GM23338 (cell line): ENCODE data around the gene KIAA1328. TPM values are rescaled to one million over a fixed set of nuclear protein-coding genes. Genes with fewer than 3 reads are reported as not detected.

Experiments used
- ATAC-seq: fragments of 200-7000 bp; cut with Tn5 transposase; 3 replicates; pipeline ENCODE4 v1.9.1; 2020
- DNase-seq: peaks from one replicate; pipeline ENCODE4 v3.0.0-alpha.2; 2015; ENCODE audit warnings: low spot score
- H2AFZ ChIP-seq: fragments of 200-600 bp; sonication (generic); 2 replicates; pipeline ENCODE4 v1.8.0; 2016; ENCODE audit warnings: antibody characterized with exemption, mild to moderate bottlenecking, moderate library complexity
- H3F3A ChIP-seq: fragments of 200-600 bp; sonication (generic); replicated peaks from 2 replicates; pipeline ENCODE4 v1.8.0; 2017; ENCODE audit warnings: antibody characterized with exemption, mixed run types, low read depth
- H3K27ac ChIP-seq: fragments of 200-600 bp; sonication (generic); 2 replicates; pipeline ENCODE4 v1.6.1; 2016; ENCODE audit warnings: low read depth
- H3K27me3 ChIP-seq: fragments of 200-600 bp; sonication (generic); 2 replicates; pipeline ENCODE4 v1.8.0; 2016; ENCODE audit warnings: mild to moderate bottlenecking, mixed run types, moderate library complexity; ENCODE audit not compliant: insufficient read depth
- H3K36me3 ChIP-seq: fragments of 200-600 bp; sonication (generic); 2 replicates; pipeline ENCODE4 v1.8.0; 2016; ENCODE audit warnings: mild to moderate bottlenecking; ENCODE audit not compliant: insufficient read depth
- H3K4me1 ChIP-seq: fragments of 200-600 bp; sonication (generic); 2 replicates; pipeline ENCODE4 v1.8.0; 2016; ENCODE audit warnings: mild to moderate bottlenecking, moderate library complexity; ENCODE audit not compliant: insufficient read depth
- H3K4me2 ChIP-seq: fragments of 200-600 bp; sonication (generic); 2 replicates; pipeline ENCODE4 v1.7.1; 2017; ENCODE audit warnings: mixed run types
- H3K4me3 ChIP-seq: fragments of 200-600 bp; sonication (generic); 2 replicates; pipeline ENCODE4 v1.6.1; 2016; ENCODE audit warnings: mixed run types
- H3K79me2 ChIP-seq: fragments of 200-600 bp; sonication (generic); replicated peaks from 2 replicates; pipeline ENCODE4 v1.8.0; 2017; ENCODE audit warnings: mild to moderate bottlenecking; ENCODE audit not compliant: insufficient read depth
- H3K9me2 ChIP-seq: fragments of 200-600 bp; sonication (generic); 2 replicates; pipeline ENCODE4 v1.8.0; 2017; ENCODE audit not compliant: insufficient read depth
- H4K20me1 ChIP-seq: fragments of 200-600 bp; sonication (generic); replicated peaks from 2 replicates; pipeline ENCODE4 v1.8.0; 2017; ENCODE audit warnings: mild to moderate bottlenecking; ENCODE audit not compliant: insufficient read depth
- H3K27ac Mint-ChIP-seq: 2 replicates; pipeline ENCODE4 v1.8.0; 2020; ENCODE audit warnings: inconsistent platforms, mild to moderate bottlenecking, moderate library complexity, mixed read lengths
- H3K27me3 Mint-ChIP-seq: 3 replicates; pipeline ENCODE4 v1.8.0; 2022; ENCODE audit warnings: low read depth, mild to moderate bottlenecking, moderate library complexity, mixed read lengths, inconsistent platforms; ENCODE audit not compliant: insufficient read depth, poor library complexity
- H3K36me3 Mint-ChIP-seq: 3 replicates; pipeline ENCODE4 v1.8.0; 2021; ENCODE audit warnings: low read depth, mild to moderate bottlenecking, inconsistent platforms, moderate library complexity, mixed read lengths
- H3K4me1 Mint-ChIP-seq: 3 replicates; pipeline ENCODE4 v1.8.0; 2020; ENCODE audit warnings: mild to moderate bottlenecking, inconsistent platforms, mixed read lengths
- H3K4me3 Mint-ChIP-seq: 3 replicates; pipeline ENCODE4 v1.8.0; 2021; ENCODE audit warnings: moderate library complexity, mild to moderate bottlenecking, inconsistent platforms, mixed read lengths
- H3K9me3 Mint-ChIP-seq: 3 replicates; pipeline ENCODE4 v1.8.0; 2020; ENCODE audit warnings: moderate library complexity, mild to moderate bottlenecking, inconsistent platforms, mixed read lengths
- CREB1 ChIP-seq: fragments of 250-450 bp; sonication (Bioruptor Pico); IDR thresholded peaks from 2 replicates; pipeline ENCODE4 v1.5.0; 2020; ENCODE audit warnings: low read depth, mild to moderate bottlenecking, moderate library complexity
- CTCF ChIP-seq, 2 experiments: fragments of 200-600 bp in 1 of 2; sonication (generic) in 1 of 2; conservative IDR thresholded peaks; 2 replicates each; pipeline versions ENCODE4 v1.5.1 to v1.6.1; 2016 to 2017; ENCODE audit warnings: antibody characterized with exemption in 2 of 2, low read depth in 2 of 2, mild to moderate bottlenecking in 2 of 2, moderate library complexity in 1 of 2
- ETS1 ChIP-seq: IDR thresholded peaks from 2 replicates; pipeline ENCODE4 v1.6.1; 2016; ENCODE audit warnings: antibody characterized with exemption
- EZH2 ChIP-seq: fragments of 200-600 bp; sonication (generic); IDR thresholded peaks from one replicate; pipeline ENCODE4 v1.8.0; 2017; ENCODE audit warnings: antibody characterized with exemption, mild to moderate bottlenecking, low read depth; ENCODE audit not compliant: unreplicated experiment
- EZH2phosphoT487 ChIP-seq: fragments of 200-600 bp; sonication (generic); IDR thresholded peaks from one replicate; pipeline ENCODE4 v1.8.1; 2018; ENCODE audit warnings: antibody characterized with exemption; ENCODE audit not compliant: unreplicated experiment
- NANOG ChIP-seq: IDR thresholded peaks from 2 replicates; pipeline ENCODE4 v1.6.1; 2016; ENCODE audit warnings: antibody characterized with exemption, borderline replicate concordance
- POLR2AphosphoS5 ChIP-seq: IDR thresholded peaks from 2 replicates; pipeline ENCODE4 v1.6.1; 2016; ENCODE audit warnings: antibody characterized with exemption, low read depth
- REST ChIP-seq: IDR thresholded peaks from one replicate; pipeline ENCODE4 v1.6.1; 2018; ENCODE audit warnings: antibody characterized with exemption; ENCODE audit not compliant: unreplicated experiment
- STAT1 ChIP-seq: IDR thresholded peaks from one replicate; pipeline ENCODE4 v1.6.1; 2016; ENCODE audit warnings: antibody characterized with exemption; ENCODE audit not compliant: unreplicated experiment
- ZNF114 ChIP-seq: fragments of 250-450 bp; sonication (Bioruptor Pico); IDR thresholded peaks from 2 replicates; pipeline ENCODE4 v1.5.0; 2020; ENCODE audit warnings: mild to moderate bottlenecking, moderate library complexity
- ZNF331 ChIP-seq: fragments of 250-450 bp; sonication (Bioruptor Pico); IDR thresholded peaks from 2 replicates; pipeline ENCODE4 v1.5.0; 2020; ENCODE audit warnings: low read depth, mild to moderate bottlenecking, moderate library complexity
- polyA plus RNA-seq: library from polyadenylated mRNA; unstranded; fragments of >200 nt; fragmentation: Nextera tagmentation; extraction: Ambion mirVana; gene quantifications from 2 replicates; pipeline ENCODE4 v1.2.1, GENCODE V29; 2016
- total RNA-seq: library from RNA; depleted of rRNA; stranded (reverse); fragments of >200 nt; shearing (Covaris generic); gene quantifications from 2 replicates; pipeline ENCODE4 v1.2.3, GENCODE V29; 2014

KIAA1328 gene
- total and polyA plus RNA-seq, 2 experiments from 2014 or later, result 5.2 to 8.4 TPM

- Histone ChIP-seq H3K4me3 (no peak overlapping the region), H3K9me2 (no peaks in the 10 kb centered on the region), H3K27ac (no peak overlapping the region), H3K27me3 (no peaks in the 10 kb centered on the region), H3K4me2 (no peak overlapping the region), H3K79me2 (no peaks in the 10 kb centered on the region), H3K4me1 (no peaks in the 10 kb centered on the region; the same call in 1 of the 2 replicates), H2AFZ (no peak overlapping the region), H3K36me3 (no peaks in the 10 kb centered on the region), H3F3A (no peaks in the 10 kb centered on the region), H4K20me1 (no peaks in the 10 kb centered on the region)
- Mint-ChIP-seq H3K9me3 (no peaks in the 10 kb centered on the region), H3K27ac (no peak overlapping the region), H3K4me3 (no peak overlapping the region), H3K4me1 (peaks cover 10% of the 10 kb centered on the region; the same call in 2 of the 3 replicates), H3K36me3 (no peaks in the 10 kb centered on the region), H3K27me3 (no peaks in the 10 kb centered on the region)
- DNase-seq (no peak), ATAC-seq (no peak)
- TF ChIP-seq EZH2 (no peak), NANOG (no peak), CREB1 (CRISPR knock-in tag) (no peak), POLR2AphosphoS5 (no peak), EZH2phosphoT487 (no peak), ZNF331 (no peak), REST (no peak), CTCF (conservative IDR thresholded peaks at IDR 0.05; ENCODE audit: low read depth in 2 of 2) (no peak), STAT1 (no peak), ZNF114 (CRISPR knock-in tag) (no peak), ETS1 (no peak)
These were observed 177.8 kb downstream of the KIAA1328 start for GRCh38 chr18:37006742-37007141.
